Keratinocyte (primary cell): Measurements from ENCODE around the gene ZBTB8OS. TPM values are rescaled to one million over a fixed set of nuclear protein-coding genes. Genes with fewer than 3 reads are reported as not detected.

Experiments used
- DNase-seq: peaks from one replicate; pipeline ENCODE4 v3.0.0-alpha.2; 2011; ENCODE audit warnings: low read depth, missing footprints, low spot score
- FAIRE-seq: peaks from 2 replicates; lab custom pipeline; 2011; peaks lifted over from hg19 to GRCh38; lab: Jason Lieb, UNC
- H2AFZ ChIP-seq: 2 replicates; pipeline ENCODE4 v1.6.0; 2012; ENCODE audit warnings: low read length, control low read depth, inconsistent platforms; ENCODE audit not compliant: control insufficient read depth
- H3K27ac ChIP-seq: 2 replicates; pipeline ENCODE4 v1.5.1; 2011; ENCODE audit warnings: low read length; ENCODE audit not compliant: control insufficient read depth, insufficient read depth
- H3K27me3 ChIP-seq: 3 replicates; pipeline ENCODE4 v1.6.0; 2011; ENCODE audit warnings: low read length; ENCODE audit not compliant: control insufficient read depth, insufficient read depth; ENCODE audit errors: extremely low read depth
- H3K36me3 ChIP-seq, 2 experiments: 2 replicates in 1 of 2; 3 replicates in 1 of 2; pipeline ENCODE4 v1.5.1; 2011; ENCODE audit warnings: low read length in 2 of 2, mild to moderate bottlenecking in 1 of 2; ENCODE audit not compliant: control insufficient read depth in 2 of 2, insufficient read depth in 2 of 2; ENCODE audit errors: extremely low read depth in 1 of 2
- H3K4me1 ChIP-seq: 3 replicates; pipeline ENCODE4 v1.5.1; 2011; ENCODE audit warnings: low read length; ENCODE audit not compliant: control insufficient read depth, insufficient read depth; ENCODE audit errors: extremely low read depth
- H3K4me2 ChIP-seq: 3 replicates; pipeline ENCODE4 v1.6.0; 2011; ENCODE audit warnings: low read depth, low read length; ENCODE audit not compliant: control insufficient read depth, insufficient read depth; ENCODE audit errors: extremely low read depth
- H3K4me3 ChIP-seq, 3 experiments: fragments of 200-600 bp in 1 of 3; sonication (generic) in 1 of 3; 2 replicates in 2 of 3; 3 replicates in 1 of 3; pipeline ENCODE4 v1.5.1; 2011 to 2016; ENCODE audit warnings: low read length in 3 of 3, mild to moderate bottlenecking in 3 of 3, control low read depth in 2 of 3, inconsistent platforms in 1 of 3, low read depth in 1 of 3, mixed read lengths in 1 of 3, mixed run types in 1 of 3, moderate library complexity in 1 of 3; ENCODE audit not compliant: control insufficient read depth in 2 of 3, insufficient read depth in 2 of 3; ENCODE audit errors: extremely low read depth in 1 of 3
- H3K79me2 ChIP-seq: 2 replicates; pipeline ENCODE4 v1.6.0; 2012; ENCODE audit warnings: low read length; ENCODE audit not compliant: control insufficient read depth, insufficient read depth
- H3K9ac ChIP-seq: 3 replicates; pipeline ENCODE4 v1.6.0; 2011; ENCODE audit warnings: low read length; ENCODE audit not compliant: control insufficient read depth, insufficient read depth; ENCODE audit errors: extremely low read depth
- H3K9me1 ChIP-seq: 3 replicates; pipeline ENCODE4 v1.6.0; 2011; ENCODE audit warnings: low read length; ENCODE audit not compliant: control insufficient read depth, insufficient read depth; ENCODE audit errors: extremely low read depth
- H3K9me3 ChIP-seq: 2 replicates; pipeline ENCODE4 v1.5.1; 2012; ENCODE audit warnings: low read depth, low read length; ENCODE audit not compliant: control insufficient read depth
- H4K20me1 ChIP-seq: 3 replicates; pipeline ENCODE4 v1.6.0; 2011; ENCODE audit warnings: low read length; ENCODE audit not compliant: control insufficient read depth, insufficient read depth; ENCODE audit errors: extremely low read depth
- CTCF ChIP-seq, 3 experiments: IDR thresholded peaks in 1 of 3; conservative IDR thresholded peaks in 1 of 3; optimal IDR thresholded peaks in 1 of 3; 2 replicates in 2 of 3; 3 replicates in 1 of 3; pipeline versions ENCODE3 to v1.5.1; 2011; ENCODE audit warnings: low read length in 3 of 3, mild to moderate bottlenecking in 3 of 3, moderate library complexity in 2 of 3, control low read depth in 1 of 3, inconsistent platforms in 1 of 3; ENCODE audit not compliant: insufficient read depth in 2 of 3; ENCODE audit errors: extremely low read depth in 1 of 3
- EZH2 ChIP-seq: IDR thresholded peaks from one replicate; pipeline ENCODE4 v1.6.1; 2012; ENCODE audit warnings: inconsistent platforms, mild to moderate bottlenecking, low read length, moderate library complexity
- dilution Hi-C: fragments of 300-500 bp; cut with MboI; formaldehyde crosslinking; loops from one replicate; pipeline ENCODE4 v1.7.0; 2020; ENCODE audit warnings: low sequenced_read_pairs; ENCODE audit not compliant: extremely low pct_ligation_motif_present
- polyA plus RNA-seq, 5 experiments: library from polyadenylated mRNA; depleted of rRNA in 3 of 5; stranded (reverse) in 3 of 5; stranded (forward) in 1 of 5; unstranded in 1 of 5; fragments of >200 nt; gene quantifications; 1 replicate in 1 of 5; 2 replicates in 3 of 5; 3 replicates in 1 of 5; pipeline versions ENCODE4 v1.2.1 to v1.2.3, GENCODE V29; 2011 to 2012; ENCODE audit warnings: missing spikeins in 2 of 5, low read depth in 1 of 5, low replicate concordance in 1 of 5
- small RNA-seq, 3 experiments: library from RNA; depleted of rRNA; stranded (forward); fragments of <200 nt; gene quantifications; one replicate each; pipeline ENCODE3, GENCODE V24; 2012; ENCODE audit warnings: low read depth in 3 of 3, low replicate concordance in 1 of 3; ENCODE audit not compliant: insufficient read length in 3 of 3

ZBTB8OS gene
- polyA plus RNA-seq, 1 donor (not counting 4 experiments of a cell fraction or from before 2014, with no cell fraction given) = 87.5 TPM

GRCh38 chr1:32580348-32581017, 69.9 kb downstream of the ZBTB8OS start:
- Histone ChIP-seq H2AFZ (no peak overlapping the region), H3K4me2 (no peak overlapping the region), H3K4me3 (no peak overlapping the region), H3K9ac (no peak overlapping the region), H3K9me1 (no peaks in the 10 kb centered on the region), H3K9me3 (no peaks in the 10 kb centered on the region), H3K79me2 (no peaks in the 10 kb centered on the region), H3K27me3 (no peaks in the 10 kb centered on the region), H3K4me1 (no peaks in the 10 kb centered on the region), H4K20me1 (no peaks in the 10 kb centered on the region), H3K27ac (no peak overlapping the region), H3K36me3 (no peaks in the 10 kb centered on the region)
- DNase-seq (no peak), FAIRE-seq (no peak)
- dilution Hi-C loops = no loop called here
- TF ChIP-seq CTCF (optimal IDR thresholded peaks at IDR 0.05 in 1 of 3, IDR thresholded peaks at IDR 0.05 in 1 of 3, conservative IDR thresholded peaks at IDR 0.05 in 1 of 3; ENCODE audit: extremely low read depth in 1 of 3, insufficient read depth in 2 of 3, low read length in 3 of 3) = no peak
- no peak for TF ChIP-seq EZH2

Small RNA genes within 50 kb of the gene (small RNA-seq; reads per million reads assigned to genes)
- gene RF00019 = 0 reads per million in 3 experiments

Other genes with a start within 250 kb of the ZBTB8OS start
- not detected in 3 replicates for gene ZBTB8B, start 185.5 kb downstream of the ZBTB8OS start, polyA plus RNA-seq
- 3.4 to 5.3 TPM (median 4.1 TPM) in 3 replicates for gene ZBTB8A, start 111.1 kb downstream of the ZBTB8OS start, polyA plus RNA-seq
- 37.6 to 87.4 TPM (median 61.5 TPM) in 3 replicates for gene RBBP4, start 658 bp upstream of the ZBTB8OS start, polyA plus RNA-seq
- 11.2 to 12.0 TPM (median 11.2 TPM) in 3 replicates for gene SYNC, start 52.2 kb upstream of the ZBTB8OS start, polyA plus RNA-seq
- 32.0 to 97.4 TPM (median 68.4 TPM) in 3 replicates for gene YARS1, start 166.8 kb upstream of the ZBTB8OS start, polyA plus RNA-seq
- gene S100PBP, start 167.1 kb upstream of the ZBTB8OS start, polyA plus RNA-seq = 16.2 to 29.0 TPM (median 19.6 TPM) in 3 replicates
- gene FNDC5, start 220.4 kb upstream of the ZBTB8OS start, polyA plus RNA-seq = not detected in 3 replicates
- gene HPCA, start 235.9 kb upstream of the ZBTB8OS start, polyA plus RNA-seq = not detected in 3 replicates